ENCODE measurements around the gene CD177.
"Not testable (repeated sequence)": the region's sequence is repeated elsewhere in the genome, so short reads cannot be mapped to it uniquely, and the experiment has no call there.

- not testable (repeated sequence) for TF ChIP-seq POLR2A, CTCF (IDR thresholded peaks at IDR 0.05)
Observed at GRCh38 chr19:43336508-43336907, 17.0 kb upstream of the CD177 start.
